DMS153 treated with DMSO at 0.1 percent for 48 hours (cell line): ENCODE data around the gene ENOPH1.

Experiments used
- DNase-seq: peaks from one replicate; lab custom pipeline; 2025; ENCODE audit not compliant: unreplicated experiment; lab: John Stamatoyannopoulos, UW

ENOPH1 gene

GRCh38 chr4:82508806-82509428, 78.5 kb downstream of the ENOPH1 start:
- no peak for DNase-seq

GRCh38 chr4:82510216-82510615, 79.8 kb downstream of the ENOPH1 start:
- DNase-seq, result no peak
